GM19193 (cell line): ENCODE data around the gene HLA-F.

Experiments
- POLR2A ChIP-seq: IDR thresholded peaks from 4 replicates; pipeline ENCODE4 v1.6.1; 2011; ENCODE audit not compliant: insufficient read depth, insufficient read length; ENCODE audit errors: extremely low read depth

Gene HLA-F

GRCh38 chr6:29734046-29735018 lies 11.1 kb downstream of the HLA-F start:
- TF ChIP-seq POLR2A: no peak

- no peak for TF ChIP-seq POLR2A
Measured at GRCh38 chr6:29736563-29736962, 13.3 kb downstream of the HLA-F start.

- TF ChIP-seq POLR2A: no peak
Measured at GRCh38 chr6:29737707-29738630, 14.7 kb downstream of the HLA-F start.

DNA sequence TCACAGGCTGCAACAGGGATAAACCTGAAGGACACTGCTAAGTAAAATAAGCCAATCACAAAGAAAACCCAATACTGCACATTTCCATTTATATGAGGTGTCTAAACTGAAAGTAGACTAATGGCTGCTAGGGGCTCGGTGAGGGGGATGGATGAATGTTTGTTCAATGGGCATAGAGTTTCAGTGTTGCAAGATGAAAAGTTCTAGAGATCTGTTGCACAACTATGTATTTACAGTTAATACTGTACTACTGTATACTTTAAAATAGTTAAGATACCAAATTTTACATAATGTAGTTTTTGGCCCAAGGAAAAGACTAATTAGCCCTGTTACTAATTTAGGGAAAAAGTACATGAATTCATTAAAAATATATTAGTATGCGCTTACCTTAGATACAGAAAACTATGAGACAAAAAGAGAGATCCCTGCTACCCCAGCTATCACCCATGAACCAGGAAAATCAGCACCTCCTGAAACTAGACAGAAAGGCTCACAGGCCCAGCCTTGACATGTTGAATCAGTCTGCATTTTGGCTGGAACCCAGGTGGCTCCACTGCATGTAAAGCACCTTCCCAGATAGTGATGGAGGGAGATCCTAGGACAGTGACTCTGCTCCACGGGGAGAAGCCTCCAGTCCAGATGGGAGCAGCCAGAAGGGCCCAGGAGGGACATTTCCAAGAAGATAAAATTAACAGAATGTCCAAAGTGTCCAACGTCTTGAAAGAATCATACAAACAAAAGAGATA lies 16.1 kb downstream of the HLA-F start:
- no peak for TF ChIP-seq POLR2A

GRCh38 chr6:29739882-29740261 lies 16.6 kb downstream of the HLA-F start:
- TF ChIP-seq POLR2A: no peak

- TF ChIP-seq POLR2A: no peak
Measured at GRCh38 chr6:29741592-29741991, 18.4 kb downstream of the HLA-F start.

- TF ChIP-seq POLR2A: no peak
Measured at GRCh38 chr6:29742127-29742526, 18.9 kb downstream of the HLA-F start.

DNA sequence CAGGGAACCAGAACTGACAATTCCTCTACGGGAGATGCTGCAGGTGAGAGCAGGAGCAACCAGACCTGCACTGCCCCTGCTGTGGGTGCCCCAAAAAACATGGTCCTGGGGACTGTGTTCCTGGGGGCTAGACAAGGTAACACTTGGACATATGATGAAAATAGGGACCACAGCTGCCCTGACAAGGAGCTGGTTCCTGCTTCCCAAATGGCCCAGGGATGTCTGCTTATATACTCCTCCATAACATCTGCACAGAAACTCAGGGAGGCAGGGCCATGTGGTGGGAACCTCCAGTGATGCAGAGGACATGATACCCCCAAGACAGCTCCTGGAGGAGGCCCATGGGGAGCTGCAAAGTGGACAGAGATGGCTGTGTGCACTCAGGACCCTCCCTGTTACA lies 19.8 kb downstream of the HLA-F start:
- no peak for TF ChIP-seq POLR2A

GRCh38 chr6:29743568-29743967 lies 20.3 kb downstream of the HLA-F start:
- no peak for TF ChIP-seq POLR2A

DNA sequence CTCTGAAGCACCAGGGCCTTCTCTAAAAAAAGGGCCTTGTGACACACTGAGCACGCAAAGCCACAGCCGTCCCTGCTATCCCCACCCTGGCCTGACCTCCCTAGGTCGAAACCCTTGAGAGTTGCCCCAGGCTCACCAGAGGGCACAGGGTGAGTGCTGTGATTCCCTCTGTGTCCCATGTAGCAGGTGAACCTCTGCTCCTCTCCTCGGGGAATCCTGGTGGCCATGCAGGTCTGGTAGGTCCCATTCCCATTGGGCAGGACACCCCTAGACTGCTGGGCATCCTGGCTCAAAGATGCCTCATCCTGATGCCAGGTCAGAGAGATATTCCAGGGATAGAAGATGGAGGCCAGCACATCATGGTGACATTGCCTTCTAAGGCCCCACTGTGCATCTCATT lies 20.9 kb downstream of the HLA-F start:
- TF ChIP-seq POLR2A: no peak

- no peak for TF ChIP-seq POLR2A
Measured at GRCh38 chr6:29744621-29745020, 21.4 kb downstream of the HLA-F start.

GRCh38 chr6:29745386-29745785 lies 22.2 kb downstream of the HLA-F start:
- no peak for TF ChIP-seq POLR2A

- no peak for TF ChIP-seq POLR2A
Measured at GRCh38 chr6:29745855-29746449, 22.7 kb downstream of the HLA-F start.
